Panc1 (cell line): ENCODE results near the gene MAP2K5. TPM values are rescaled to one million over a fixed set of nuclear protein-coding genes. Genes with fewer than 3 reads are reported as not detected.

Experiments used
- ATAC-seq: fragments of 200-7000 bp; cut with Tn5 transposase; 2 replicates; pipeline ENCODE4 v1.9.1; 2020; ENCODE audit warnings: mild to moderate bottlenecking, moderate library complexity
- BruUV-seq: library from RNA; stranded (reverse); fragments of 400-500 nt; replicated peaks from 2 replicates; lab custom pipeline; 2021; lab: Mats Ljungman, UMichigan
- CTCF ChIA-PET: fragments of 300-600 bp; sonication (Branson Sonifier 250); formaldehyde crosslinking; loops from one replicate; lab custom pipeline; 2022; ENCODE audit warnings: antibody characterized with exemption; lab: Charles Lee
- POLR2A ChIA-PET: fragments of 300-600 bp; sonication (Branson Sonifier 250); formaldehyde crosslinking; loops from one replicate; lab custom pipeline; 2022; ENCODE audit warnings: antibody characterized with exemption; lab: Charles Lee
- DNase-seq: peaks from one replicate; pipeline ENCODE4 v3.0.0-alpha.2; 2010; ENCODE audit warnings: low read depth, low spot score
- H3K27ac ChIP-seq: 2 replicates; pipeline ENCODE4 v1.5.1; 2011; ENCODE audit warnings: mild to moderate bottlenecking, low read length, inconsistent platforms
- H3K27me3 ChIP-seq: fragments of 200-500 bp; sonication (Bioruptor generic); 2 replicates; pipeline ENCODE4 v1.6.0; 2014; ENCODE audit warnings: low read length, inconsistent platforms; ENCODE audit not compliant: control insufficient read depth, insufficient read depth
- H3K36me3 ChIP-seq: fragments of 200-500 bp; sonication (Bioruptor generic); 2 replicates; pipeline ENCODE4 v1.5.1; 2014; ENCODE audit warnings: inconsistent platforms, mild to moderate bottlenecking, low read length, moderate library complexity; ENCODE audit not compliant: control insufficient read depth, insufficient read depth
- H3K4me1 ChIP-seq: 2 replicates; pipeline ENCODE4 v1.5.1; 2011; ENCODE audit warnings: inconsistent platforms, mild to moderate bottlenecking, low read length, moderate library complexity; ENCODE audit not compliant: control insufficient read depth, insufficient read depth
- H3K4me3 ChIP-seq, 2 experiments: 2 replicates each; pipeline ENCODE4 v1.5.1; 2011 to 2012; ENCODE audit warnings: low read depth in 2 of 2, low read length in 2 of 2, mild to moderate bottlenecking in 2 of 2, inconsistent platforms in 1 of 2, moderate library complexity in 1 of 2
- H3K9me3 ChIP-seq: fragments of 200-500 bp; sonication (Bioruptor generic); 2 replicates; pipeline ENCODE4 v1.5.1; 2014; ENCODE audit warnings: low read depth, mild to moderate bottlenecking, inconsistent platforms, low read length, moderate library complexity; ENCODE audit not compliant: control insufficient read depth, insufficient read depth
- POLR2AphosphoS5 ChIP-seq: IDR thresholded peaks from 2 replicates; pipeline ENCODE4 v1.6.1; 2012; ENCODE audit warnings: mild to moderate bottlenecking, low read depth, low read length, moderate library complexity
- SIN3A ChIP-seq: IDR thresholded peaks from 2 replicates; pipeline ENCODE4 v1.6.1; 2012; ENCODE audit warnings: low read depth, mild to moderate bottlenecking, low read length, moderate library complexity, borderline replicate concordance; ENCODE audit not compliant: insufficient read depth
- TCF7L2 ChIP-seq: IDR thresholded peaks from 2 replicates; pipeline ENCODE4 v1.6.1; 2011; ENCODE audit warnings: mild to moderate bottlenecking, low read depth, low read length, inconsistent platforms
- in situ Hi-C: cut with HindIII; loops from 2 replicates; pipeline ENCODE4 v1.10.0; 2016; ENCODE audit warnings: low sequenced_read_pairs, low pct_unique_long_range_greater_than_20kb
- intact Hi-C: fragments of 100-400 bp; cut with micrococcal nuclease; formaldehyde crosslinking; loops from one replicate; pipeline ENCODE4 v1.10.0; 2022; ENCODE audit not compliant: unreplicated experiment
- total RNA-seq: library from RNA; stranded (reverse); gene quantifications from one replicate; pipeline ENCODE4 v1.2.1, GENCODE V29; 2021; ENCODE audit not compliant: unreplicated experiment
- TF ChIP-seq, protein P1 (sequence below), 2 experiments: IDR thresholded peaks; 2 replicates each; pipeline ENCODE4 v1.6.1; 2011 to 2012; ENCODE audit warnings: low read depth in 2 of 2, control low read depth in 1 of 2, low read length in 1 of 2, mild to moderate bottlenecking in 1 of 2, moderate library complexity in 1 of 2; ENCODE audit not compliant: insufficient read depth in 1 of 2
- TF ChIP-seq, protein P2 (sequence below): fragments of 450-650 bp; IDR thresholded peaks from 2 replicates; pipeline ENCODE4 v1.5.1; 2017; ENCODE audit warnings: mild to moderate bottlenecking

The MAP2K5 gene
- total RNA-seq, 1 experiment from 2014 or later, result 18.3 TPM

- ATAC-seq, result no peak
- no peak for DNase-seq
- intact Hi-C loops (no loop called here), in situ Hi-C loops (no loop called here)
- TF ChIP-seq TCF7L2 (no peak), POLR2AphosphoS5 (no peak), SIN3A (no peak)
- TF ChIP-seq, protein P1, sequence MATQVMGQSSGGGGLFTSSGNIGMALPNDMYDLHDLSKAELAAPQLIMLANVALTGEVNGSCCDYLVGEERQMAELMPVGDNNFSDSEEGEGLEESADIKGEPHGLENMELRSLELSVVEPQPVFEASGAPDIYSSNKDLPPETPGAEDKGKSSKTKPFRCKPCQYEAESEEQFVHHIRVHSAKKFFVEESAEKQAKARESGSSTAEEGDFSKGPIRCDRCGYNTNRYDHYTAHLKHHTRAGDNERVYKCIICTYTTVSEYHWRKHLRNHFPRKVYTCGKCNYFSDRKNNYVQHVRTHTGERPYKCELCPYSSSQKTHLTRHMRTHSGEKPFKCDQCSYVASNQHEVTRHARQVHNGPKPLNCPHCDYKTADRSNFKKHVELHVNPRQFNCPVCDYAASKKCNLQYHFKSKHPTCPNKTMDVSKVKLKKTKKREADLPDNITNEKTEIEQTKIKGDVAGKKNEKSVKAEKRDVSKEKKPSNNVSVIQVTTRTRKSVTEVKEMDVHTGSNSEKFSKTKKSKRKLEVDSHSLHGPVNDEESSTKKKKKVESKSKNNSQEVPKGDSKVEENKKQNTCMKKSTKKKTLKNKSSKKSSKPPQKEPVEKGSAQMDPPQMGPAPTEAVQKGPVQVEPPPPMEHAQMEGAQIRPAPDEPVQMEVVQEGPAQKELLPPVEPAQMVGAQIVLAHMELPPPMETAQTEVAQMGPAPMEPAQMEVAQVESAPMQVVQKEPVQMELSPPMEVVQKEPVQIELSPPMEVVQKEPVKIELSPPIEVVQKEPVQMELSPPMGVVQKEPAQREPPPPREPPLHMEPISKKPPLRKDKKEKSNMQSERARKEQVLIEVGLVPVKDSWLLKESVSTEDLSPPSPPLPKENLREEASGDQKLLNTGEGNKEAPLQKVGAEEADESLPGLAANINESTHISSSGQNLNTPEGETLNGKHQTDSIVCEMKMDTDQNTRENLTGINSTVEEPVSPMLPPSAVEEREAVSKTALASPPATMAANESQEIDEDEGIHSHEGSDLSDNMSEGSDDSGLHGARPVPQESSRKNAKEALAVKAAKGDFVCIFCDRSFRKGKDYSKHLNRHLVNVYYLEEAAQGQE (IDR thresholded peaks at IDR 0.05; ENCODE audit: insufficient read depth in 1 of 2, low read depth in 2 of 2, low read length in 1 of 2), result no peak
- TF ChIP-seq, protein P2, sequence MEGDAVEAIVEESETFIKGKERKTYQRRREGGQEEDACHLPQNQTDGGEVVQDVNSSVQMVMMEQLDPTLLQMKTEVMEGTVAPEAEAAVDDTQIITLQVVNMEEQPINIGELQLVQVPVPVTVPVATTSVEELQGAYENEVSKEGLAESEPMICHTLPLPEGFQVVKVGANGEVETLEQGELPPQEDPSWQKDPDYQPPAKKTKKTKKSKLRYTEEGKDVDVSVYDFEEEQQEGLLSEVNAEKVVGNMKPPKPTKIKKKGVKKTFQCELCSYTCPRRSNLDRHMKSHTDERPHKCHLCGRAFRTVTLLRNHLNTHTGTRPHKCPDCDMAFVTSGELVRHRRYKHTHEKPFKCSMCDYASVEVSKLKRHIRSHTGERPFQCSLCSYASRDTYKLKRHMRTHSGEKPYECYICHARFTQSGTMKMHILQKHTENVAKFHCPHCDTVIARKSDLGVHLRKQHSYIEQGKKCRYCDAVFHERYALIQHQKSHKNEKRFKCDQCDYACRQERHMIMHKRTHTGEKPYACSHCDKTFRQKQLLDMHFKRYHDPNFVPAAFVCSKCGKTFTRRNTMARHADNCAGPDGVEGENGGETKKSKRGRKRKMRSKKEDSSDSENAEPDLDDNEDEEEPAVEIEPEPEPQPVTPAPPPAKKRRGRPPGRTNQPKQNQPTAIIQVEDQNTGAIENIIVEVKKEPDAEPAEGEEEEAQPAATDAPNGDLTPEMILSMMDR, result no peak
- Histone ChIP-seq H3K9me3 (no peaks in the 10 kb centered on the region), H3K27ac (no peak overlapping the region), H3K4me1 (no peaks in the 10 kb centered on the region), H3K4me3 (no peak overlapping the region), H3K27me3 (no peaks in the 10 kb centered on the region), H3K36me3 (no peaks in the 10 kb centered on the region)
- CTCF ChIA-PET, result no interaction called here
- no TSS peak for BruUV-seq
- POLR2A ChIA-PET, result interaction anchor here (0.5 to 0.6 kb wide), 2 partner anchors 26 to 152 kb away, joined by 3 to 5 read pairs; no protein-coding TSS in a partner anchor
These were observed 14.6 kb downstream of the MAP2K5 start for GRCh38 chr15:67556976-67557570.

- Histone ChIP-seq H3K27ac (no peak overlapping the region), H3K4me1 (no peaks in the 10 kb centered on the region), H3K4me3 (no peak overlapping the region), H3K9me3 (no peaks in the 10 kb centered on the region), H3K27me3 (no peaks in the 10 kb centered on the region), H3K36me3 (no peaks in the 10 kb centered on the region)
- ChIA-PET POLR2A (interaction anchor here (0.6 kb wide), 1 partner anchor 719 kb away, joined by 3 read pairs; the partner anchor contains the start of gene FEM1B), CTCF (no interaction called here)
- TF ChIP-seq, protein P1 (IDR thresholded peaks at IDR 0.05; ENCODE audit: insufficient read depth in 1 of 2, low read depth in 2 of 2, low read length in 1 of 2), result no peak
- TF ChIP-seq, protein P2, result no peak
- no peak for TF ChIP-seq SIN3A
- TF ChIP-seq TCF7L2, result no peak
- TF ChIP-seq POLR2AphosphoS5, result no peak
- no peak for DNase-seq
- intact Hi-C loops, result no loop called here
- in situ Hi-C loops, result no loop called here
- no peak for ATAC-seq
- BruUV-seq, result no TSS peak
These were observed 16.0 kb downstream of the MAP2K5 start for GRCh38 chr15:67558502-67558901.
